ENCODE data around the gene MYEF2.

DNA sequence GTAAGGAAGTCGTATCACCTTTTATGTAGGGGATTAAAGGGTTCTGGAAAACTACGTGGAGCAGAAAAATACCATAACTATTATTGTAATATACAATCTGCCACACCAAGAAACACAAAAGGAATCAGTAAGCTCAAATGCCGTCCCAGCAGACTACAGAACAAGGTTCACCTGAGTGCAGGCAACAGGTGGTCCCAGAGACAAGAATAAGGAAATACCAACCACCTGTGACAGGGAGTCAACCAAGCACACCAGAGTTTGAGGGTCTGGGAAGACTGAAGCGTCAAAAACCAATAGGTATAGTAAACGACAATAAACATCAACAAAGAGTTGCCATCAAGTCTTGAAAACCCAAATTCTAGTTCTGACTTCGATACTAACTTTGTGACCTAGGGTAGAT, 45.2 kb downstream of the MYEF2 start:
- no peak for TF ChIP-seq POLR2A (IDR thresholded peaks at IDR 0.05; ENCODE audit: low read depth, low read length)
- no peak for TF ChIP-seq POLR2AphosphoS5 (IDR thresholded peaks at IDR 0.05; ENCODE audit: low read depth, low read length)
- no peak for TF ChIP-seq TAF1 (IDR thresholded peaks at IDR 0.05; ENCODE audit: borderline replicate concordance, low read depth, low read length)
